Loucy (cell line): Measurements from ENCODE around the gene NKX1-1.

Source experiments
- H2AFZ ChIP-seq: fragments of 200-600 bp; sonication (generic); 2 replicates; pipeline ENCODE4 v1.6.0; 2016; ENCODE audit warnings: antibody characterized with exemption, mild to moderate bottlenecking, low read length, moderate library complexity
- H3F3A ChIP-seq: fragments of 200-600 bp; 2 replicates; pipeline ENCODE4 v1.6.0; 2016; ENCODE audit warnings: antibody characterized with exemption, low read depth, mild to moderate bottlenecking
- H3K27me3 ChIP-seq: fragments of 200-600 bp; sonication (generic); 2 replicates; pipeline ENCODE4 v1.6.1; 2014; ENCODE audit warnings: low read length, mild to moderate bottlenecking; ENCODE audit not compliant: insufficient read depth, poor library complexity, severe bottlenecking
- H3K36me3 ChIP-seq: fragments of 200-600 bp; sonication (generic); 2 replicates; pipeline ENCODE4 v1.6.1; 2016; ENCODE audit warnings: low read length; ENCODE audit not compliant: insufficient read depth
- H3K4me1 ChIP-seq: fragments of 200-600 bp; sonication (generic); 2 replicates; pipeline ENCODE4 v1.5.1; 2014; ENCODE audit warnings: low read length, mild to moderate bottlenecking; ENCODE audit not compliant: insufficient read depth, poor library complexity, severe bottlenecking
- H3K4me2 ChIP-seq: fragments of 200-600 bp; sonication (generic); 2 replicates; pipeline ENCODE4 v1.6.0; 2014; ENCODE audit warnings: antibody characterized with exemption, low read length, low read depth, mild to moderate bottlenecking; ENCODE audit not compliant: poor library complexity, severe bottlenecking
- H3K4me3 ChIP-seq: fragments of 200-600 bp; sonication (generic); 2 replicates; pipeline ENCODE4 v1.5.1; 2014; ENCODE audit warnings: low read length, mild to moderate bottlenecking, mixed read lengths; ENCODE audit not compliant: poor library complexity, severe bottlenecking
- H3K79me2 ChIP-seq: fragments of 200-600 bp; sonication (generic); 2 replicates; pipeline ENCODE4 v1.6.1; 2014; ENCODE audit warnings: low read length; ENCODE audit not compliant: insufficient read depth
- H3K9ac ChIP-seq: fragments of 200-600 bp; sonication (generic); 2 replicates; pipeline ENCODE4 v1.6.0; 2014; ENCODE audit warnings: mild to moderate bottlenecking, low read depth, low read length, moderate library complexity; ENCODE audit not compliant: poor library complexity, severe bottlenecking
- H3K9me2 ChIP-seq: fragments of 200-600 bp; sonication (generic); replicated peaks from 2 replicates; pipeline ENCODE4 v1.6.1; 2016; ENCODE audit warnings: low read depth, low read length, mixed read lengths
- H3K9me3 ChIP-seq: fragments of 200-600 bp; sonication (generic); 2 replicates; pipeline ENCODE4 v1.6.1; 2014; ENCODE audit warnings: mild to moderate bottlenecking, antibody characterized with exemption, low read length, low read depth; ENCODE audit not compliant: insufficient read depth
- H4K20me1 ChIP-seq: fragments of 200-600 bp; sonication (generic); 2 replicates; pipeline ENCODE4 v1.6.0; 2014; ENCODE audit warnings: antibody characterized with exemption, low read length, mild to moderate bottlenecking; ENCODE audit not compliant: insufficient read depth, poor library complexity, severe bottlenecking
- EZH2phosphoT487 ChIP-seq: fragments of 200-600 bp; IDR thresholded peaks from 2 replicates; pipeline ENCODE4 v1.6.1; 2018; ENCODE audit warnings: antibody characterized with exemption, mild to moderate bottlenecking, moderate library complexity, borderline replicate concordance
- TF ChIP-seq, protein P1 (sequence below): fragments of 200-600 bp; sonication (generic); conservative IDR thresholded peaks from 2 replicates; pipeline ENCODE4 v1.5.1; 2014; ENCODE audit warnings: mild to moderate bottlenecking, antibody characterized with exemption, low read length

The NKX1-1 gene

DNA sequence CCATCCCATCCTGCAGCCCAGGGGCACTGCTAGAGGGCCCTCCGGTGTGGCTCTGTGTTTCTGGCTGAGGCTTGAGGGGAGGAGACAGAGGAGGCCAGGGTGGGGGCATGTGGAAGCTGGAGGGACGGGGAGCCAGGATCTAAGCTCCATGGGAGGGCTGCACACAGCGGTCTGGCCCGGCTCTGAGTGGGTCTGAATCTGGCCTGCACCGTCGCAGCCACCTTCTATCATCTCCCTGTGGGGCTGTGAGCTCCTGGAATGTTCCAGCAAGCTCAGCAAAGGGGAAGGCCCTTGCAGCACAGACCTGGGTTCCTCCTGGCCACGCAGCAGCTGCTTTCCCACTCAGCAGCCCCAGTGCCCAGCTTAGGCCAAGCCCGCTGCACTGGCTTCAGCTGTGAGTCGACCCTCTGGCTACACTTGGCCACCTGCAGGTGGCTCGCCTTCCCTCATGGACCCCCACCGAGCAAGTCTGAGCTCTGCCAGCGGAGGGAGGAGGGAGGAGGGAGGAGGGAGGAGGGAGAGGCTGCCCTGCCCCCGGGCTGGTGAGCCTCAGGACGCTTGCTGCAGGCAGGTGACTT, 5.3 kb downstream of the NKX1-1 start:
- Histone ChIP-seq H3K27me3 (no peaks in the 10 kb centered on the region), H3K4me1 (no peaks in the 10 kb centered on the region), H4K20me1 (no peaks in the 10 kb centered on the region), H3K9me2 (no peaks in the 10 kb centered on the region), H3K79me2 (no peaks in the 10 kb centered on the region), H3K9me3 (peaks cover 21% of the 10 kb centered on the region; the same call in 1 of the 2 replicates), H2AFZ (no peak overlapping the region), H3F3A (no peaks in the 10 kb centered on the region), H3K4me3 (no peak overlapping the region), H3K36me3 (no peaks in the 10 kb centered on the region), H3K4me2 (no peak overlapping the region), H3K9ac (no peak overlapping the region)
- TF ChIP-seq, protein P1, sequence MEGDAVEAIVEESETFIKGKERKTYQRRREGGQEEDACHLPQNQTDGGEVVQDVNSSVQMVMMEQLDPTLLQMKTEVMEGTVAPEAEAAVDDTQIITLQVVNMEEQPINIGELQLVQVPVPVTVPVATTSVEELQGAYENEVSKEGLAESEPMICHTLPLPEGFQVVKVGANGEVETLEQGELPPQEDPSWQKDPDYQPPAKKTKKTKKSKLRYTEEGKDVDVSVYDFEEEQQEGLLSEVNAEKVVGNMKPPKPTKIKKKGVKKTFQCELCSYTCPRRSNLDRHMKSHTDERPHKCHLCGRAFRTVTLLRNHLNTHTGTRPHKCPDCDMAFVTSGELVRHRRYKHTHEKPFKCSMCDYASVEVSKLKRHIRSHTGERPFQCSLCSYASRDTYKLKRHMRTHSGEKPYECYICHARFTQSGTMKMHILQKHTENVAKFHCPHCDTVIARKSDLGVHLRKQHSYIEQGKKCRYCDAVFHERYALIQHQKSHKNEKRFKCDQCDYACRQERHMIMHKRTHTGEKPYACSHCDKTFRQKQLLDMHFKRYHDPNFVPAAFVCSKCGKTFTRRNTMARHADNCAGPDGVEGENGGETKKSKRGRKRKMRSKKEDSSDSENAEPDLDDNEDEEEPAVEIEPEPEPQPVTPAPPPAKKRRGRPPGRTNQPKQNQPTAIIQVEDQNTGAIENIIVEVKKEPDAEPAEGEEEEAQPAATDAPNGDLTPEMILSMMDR, result no peak
- TF ChIP-seq EZH2phosphoT487, result no peak

DNA sequence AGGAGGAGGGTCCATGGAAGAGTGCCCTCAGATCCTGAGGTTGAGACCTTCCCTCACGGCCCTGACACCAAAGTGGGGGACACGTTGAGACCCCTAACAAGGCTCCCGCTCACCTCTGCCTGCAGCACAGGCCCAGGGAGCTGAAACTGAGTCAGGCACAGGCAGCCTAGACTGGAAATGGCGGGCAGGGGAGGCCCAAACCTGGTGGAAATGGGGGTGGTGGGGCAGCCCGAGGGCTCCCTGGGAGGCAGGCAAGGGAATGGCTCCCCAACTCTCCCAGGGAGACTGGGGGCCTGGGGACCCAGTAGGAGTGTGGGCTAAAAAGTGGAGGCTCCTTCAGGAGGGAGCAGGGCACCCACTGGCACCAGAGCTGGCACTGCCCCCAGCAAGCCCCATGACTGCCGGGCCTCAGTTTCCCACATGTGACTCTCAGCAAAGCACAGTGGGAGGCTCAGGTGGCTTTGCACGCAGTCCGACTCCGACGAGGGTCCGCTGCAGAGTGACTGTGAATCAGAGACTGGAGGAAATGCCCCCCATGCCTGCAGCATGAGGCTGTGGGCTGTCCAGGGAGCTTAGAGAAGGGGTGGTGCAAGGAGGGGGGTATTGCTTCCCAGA, 5.9 kb downstream of the NKX1-1 start:
- H3K9me3 ChIP-seq, result peaks cover 21% of the 10 kb centered on the region; the same call in 1 of the 2 replicates
- H3K4me2 ChIP-seq, result no peak overlapping the region
- no peak overlapping the region for H3K4me3 ChIP-seq

DNA sequence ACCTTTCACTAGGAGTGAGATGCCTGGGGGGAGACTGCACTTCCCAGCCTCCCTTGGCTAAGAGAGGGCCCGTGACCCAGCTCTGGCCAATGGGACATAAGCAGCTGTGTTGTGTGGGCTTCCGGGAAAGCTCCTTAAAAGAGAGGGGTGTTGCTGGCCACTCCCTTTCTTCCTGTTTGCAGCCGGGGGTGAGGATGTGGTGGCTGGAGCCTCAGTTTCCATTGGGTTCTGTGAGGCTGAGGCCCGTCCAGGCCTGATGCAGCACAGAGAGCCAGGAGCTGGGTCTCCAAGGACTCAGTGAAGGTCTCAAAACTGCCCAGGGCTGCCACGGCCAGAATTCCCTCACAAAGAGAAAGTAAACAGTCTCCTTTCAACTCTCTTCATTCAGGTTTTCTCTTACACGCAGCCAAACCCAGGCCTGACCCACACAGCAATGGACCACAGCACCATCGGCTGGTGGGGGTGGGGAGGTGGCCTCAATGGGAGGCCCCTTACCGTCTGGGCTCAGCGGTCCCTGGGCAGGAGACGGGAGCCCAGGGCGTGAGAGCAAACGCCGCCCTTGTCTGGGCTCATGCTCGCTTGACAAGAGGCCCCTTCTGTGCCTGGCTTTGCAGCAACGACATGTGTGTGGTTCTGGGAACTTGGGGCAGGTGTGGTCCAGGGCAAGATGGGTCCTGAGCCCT, 6.6 kb downstream of the NKX1-1 start:
- no peak overlapping the region for H3K4me3 ChIP-seq
- no peaks in the 10 kb centered on the region for H3K4me1 ChIP-seq
- no peak overlapping the region for H2AFZ ChIP-seq
- H3K36me3 ChIP-seq, result no peaks in the 10 kb centered on the region
- H3K9me3 ChIP-seq, result peaks cover 16% of the 10 kb centered on the region; the same call in 1 of the 2 replicates
- no peak overlapping the region for H3K4me2 ChIP-seq
- H4K20me1 ChIP-seq, result no peaks in the 10 kb centered on the region
- no peaks in the 10 kb centered on the region for H3K9me2 ChIP-seq
- no peaks in the 10 kb centered on the region for H3K27me3 ChIP-seq
- TF ChIP-seq EZH2phosphoT487, result no peak
- TF ChIP-seq, protein P1, result no peak
- no peaks in the 10 kb centered on the region for H3K79me2 ChIP-seq
- no peak overlapping the region for H3K9ac ChIP-seq
- H3F3A ChIP-seq, result no peaks in the 10 kb centered on the region

More for the DNA sequence above, 5.9 kb downstream of the NKX1-1 start:
- Histone ChIP-seq H3K4me1 (no peaks in the 10 kb centered on the region), H2AFZ (no peak overlapping the region), H3F3A (no peaks in the 10 kb centered on the region), H3K9ac (no peak overlapping the region), H3K9me2 (no peaks in the 10 kb centered on the region), H3K36me3 (no peaks in the 10 kb centered on the region), H3K79me2 (no peaks in the 10 kb centered on the region), H3K27me3 (no peaks in the 10 kb centered on the region), H4K20me1 (no peaks in the 10 kb centered on the region)
- TF ChIP-seq, protein P1, result no peak
- TF ChIP-seq EZH2phosphoT487, result no peak
